ENCODE data around the gene KMT5B. TPM values are rescaled to one million over a fixed set of nuclear protein-coding genes. Genes with fewer than 3 reads are reported as not detected.

KMT5B gene
- 14.8 TPM for polyA plus RNA-seq (2012; ENCODE audit: low read depth, missing spikeins)

- TF ChIP-seq POLR2A (IDR thresholded peaks at IDR 0.05; ENCODE audit: low read depth, low read length), result no peak
- no peak for TF ChIP-seq TAF1 (IDR thresholded peaks at IDR 0.05; ENCODE audit: low read depth, low read length)
- TF ChIP-seq POLR2AphosphoS5 (IDR thresholded peaks at IDR 0.05; ENCODE audit: low read depth, low read length), result no peak
- TF ChIP-seq SPI1 (IDR thresholded peaks at IDR 0.05; ENCODE audit: low read depth, low read length), result no peak
- no peak for TF ChIP-seq PAX5 (IDR thresholded peaks at IDR 0.05; ENCODE audit: insufficient read depth, low read length, severe bottlenecking)
- TF ChIP-seq POU2F2 (IDR thresholded peaks at IDR 0.05; ENCODE audit: low read depth, low read length), result no peak
- DNase-seq (ENCODE audit: insufficient read length, low spot score), result no peak
- FAIRE-seq, result no peak
Measured at GRCh38 chr11:68213135-68213515, at the start of gene KMT5B. TSS of gene KMT5B (minus strand) at chr11:68213296. CDS start at chr11:68190076, 23,220 bp downstream.

GRCh38 chr11:68262544-68262827 is 49.4 kb upstream of the KMT5B start:
- FAIRE-seq (no peak), DNase-seq (ENCODE audit: insufficient read length, low spot score) (no peak)
- no peak for TF ChIP-seq POU2F2 (IDR thresholded peaks at IDR 0.05; ENCODE audit: low read depth, low read length)
- no peak for TF ChIP-seq POLR2A (IDR thresholded peaks at IDR 0.05; ENCODE audit: low read depth, low read length)
- TF ChIP-seq TAF1 (IDR thresholded peaks at IDR 0.05; ENCODE audit: low read depth, low read length), result no peak

GRCh38 chr11:68261749-68262543 is 48.9 kb upstream of the KMT5B start:
- FAIRE-seq, result no peak
- TF ChIP-seq PAX5 (IDR thresholded peaks at IDR 0.05; ENCODE audit: insufficient read depth, low read length, severe bottlenecking) (no peak), POLR2A (IDR thresholded peaks at IDR 0.05; ENCODE audit: low read depth, low read length) (no peak), TAF1 (IDR thresholded peaks at IDR 0.05; ENCODE audit: low read depth, low read length) (no peak), POLR2AphosphoS5 (IDR thresholded peaks at IDR 0.05; ENCODE audit: low read depth, low read length) (no peak), SPI1 (IDR thresholded peaks at IDR 0.05; ENCODE audit: low read depth, low read length) (no peak)
- no peak for DNase-seq (ENCODE audit: insufficient read length, low spot score)

GRCh38 chr11:68261006-68261405 is 47.9 kb upstream of the KMT5B start:
- no peak for DNase-seq (ENCODE audit: insufficient read length, low spot score)
- no peak for FAIRE-seq
- TF ChIP-seq PAX5 (IDR thresholded peaks at IDR 0.05; ENCODE audit: insufficient read depth, low read length, severe bottlenecking) (no peak), TAF1 (IDR thresholded peaks at IDR 0.05; ENCODE audit: low read depth, low read length) (no peak), POU2F2 (IDR thresholded peaks at IDR 0.05; ENCODE audit: low read depth, low read length) (no peak), POLR2A (IDR thresholded peaks at IDR 0.05; ENCODE audit: low read depth, low read length) (no peak), SPI1 (IDR thresholded peaks at IDR 0.05; ENCODE audit: low read depth, low read length) (no peak), POLR2AphosphoS5 (IDR thresholded peaks at IDR 0.05; ENCODE audit: low read depth, low read length) (no peak)

- no peak for FAIRE-seq
- DNase-seq (ENCODE audit: insufficient read length, low spot score), result no peak
- TF ChIP-seq POLR2AphosphoS5 (IDR thresholded peaks at IDR 0.05; ENCODE audit: low read depth, low read length) (no peak), POU2F2 (IDR thresholded peaks at IDR 0.05; ENCODE audit: low read depth, low read length) (no peak), POLR2A (IDR thresholded peaks at IDR 0.05; ENCODE audit: low read depth, low read length) (no peak), PAX5 (IDR thresholded peaks at IDR 0.05; ENCODE audit: insufficient read depth, low read length, severe bottlenecking) (no peak)
Measured at GRCh38 chr11:68260484-68260883, 47.4 kb upstream of the KMT5B start.

GRCh38 chr11:68259122-68259959 is 46.2 kb upstream of the KMT5B start:
- no peak for FAIRE-seq
- TF ChIP-seq POU2F2 (IDR thresholded peaks at IDR 0.05; ENCODE audit: low read depth, low read length), result no peak
- no peak for TF ChIP-seq POLR2A (IDR thresholded peaks at IDR 0.05; ENCODE audit: low read depth, low read length)
- no peak for TF ChIP-seq TAF1 (IDR thresholded peaks at IDR 0.05; ENCODE audit: low read depth, low read length)
- TF ChIP-seq PAX5 (IDR thresholded peaks at IDR 0.05; ENCODE audit: insufficient read depth, low read length, severe bottlenecking), result no peak
- no peak for TF ChIP-seq SPI1 (IDR thresholded peaks at IDR 0.05; ENCODE audit: low read depth, low read length)
- no peak for TF ChIP-seq POLR2AphosphoS5 (IDR thresholded peaks at IDR 0.05; ENCODE audit: low read depth, low read length)
- DNase-seq (ENCODE audit: insufficient read length, low spot score), result no peak

GRCh38 chr11:68258363-68258765 is 45.3 kb upstream of the KMT5B start:
- FAIRE-seq (no peak), DNase-seq (ENCODE audit: insufficient read length, low spot score) (no peak)
- TF ChIP-seq POLR2AphosphoS5 (IDR thresholded peaks at IDR 0.05; ENCODE audit: low read depth, low read length), result no peak
- no peak for TF ChIP-seq TAF1 (IDR thresholded peaks at IDR 0.05; ENCODE audit: low read depth, low read length)
- TF ChIP-seq PAX5 (IDR thresholded peaks at IDR 0.05; ENCODE audit: insufficient read depth, low read length, severe bottlenecking), result no peak
- TF ChIP-seq POLR2A (IDR thresholded peaks at IDR 0.05; ENCODE audit: low read depth, low read length), result no peak
- no peak for TF ChIP-seq POU2F2 (IDR thresholded peaks at IDR 0.05; ENCODE audit: low read depth, low read length)
- no peak for TF ChIP-seq SPI1 (IDR thresholded peaks at IDR 0.05; ENCODE audit: low read depth, low read length)

GRCh38 chr11:68257477-68258362 is 44.6 kb upstream of the KMT5B start:
- no peak for TF ChIP-seq TAF1 (IDR thresholded peaks at IDR 0.05; ENCODE audit: low read depth, low read length)
- TF ChIP-seq PAX5 (IDR thresholded peaks at IDR 0.05; ENCODE audit: insufficient read depth, low read length, severe bottlenecking), result peak; percentile 36
- DNase-seq (ENCODE audit: insufficient read length, low spot score) (peak; percentile 87), FAIRE-seq (peak; percentile 81)

- DNase-seq (ENCODE audit: insufficient read length, low spot score) (no peak), FAIRE-seq (no peak)
- TF ChIP-seq POLR2A (IDR thresholded peaks at IDR 0.05; ENCODE audit: low read depth, low read length) (no peak), POLR2AphosphoS5 (IDR thresholded peaks at IDR 0.05; ENCODE audit: low read depth, low read length) (no peak)
Measured at GRCh38 chr11:68256331-68256741, 43.2 kb upstream of the KMT5B start.
